SK-N-SH treated with all-trans-retinoic acid at 6 μM for 48 hours (cell line): ENCODE measurements around the gene GPR152.

Experiments used
- TCF4 ChIP-seq: fragments of 250-450 bp; sonication (Bioruptor Pico); IDR thresholded peaks from 2 replicates; pipeline ENCODE4 v1.8.0; 2021; ENCODE audit warnings: mild to moderate bottlenecking, moderate library complexity, borderline replicate concordance
- ZC3H10 ChIP-seq: fragments of 250-450 bp; sonication (Bioruptor Pico); IDR thresholded peaks from 2 replicates; pipeline ENCODE4 v1.5.1; 2021; ENCODE audit warnings: mild to moderate bottlenecking, moderate library complexity
- ZFP3 ChIP-seq: fragments of 250-450 bp; sonication (Bioruptor Pico); IDR thresholded peaks from 2 replicates; pipeline ENCODE4 v1.5.0; 2020; ENCODE audit warnings: mild to moderate bottlenecking, moderate library complexity
- ZFP30 ChIP-seq: fragments of 450-650 bp; formaldehyde crosslinking; IDR thresholded peaks from 2 replicates; pipeline ENCODE4 v1.5.0; 2022; ENCODE audit warnings: mild to moderate bottlenecking, moderate library complexity
- ZNF565 ChIP-seq: fragments of 450-650 bp; formaldehyde crosslinking; conservative IDR thresholded peaks from 2 replicates; pipeline ENCODE4 v1.5.0; 2020; ENCODE audit warnings: low read depth, mild to moderate bottlenecking, moderate library complexity
- ZNF8 ChIP-seq: fragments of 450-650 bp; formaldehyde crosslinking; IDR thresholded peaks from 2 replicates; pipeline ENCODE4 v1.5.0; 2020; ENCODE audit warnings: mild to moderate bottlenecking, moderate library complexity

DNA sequence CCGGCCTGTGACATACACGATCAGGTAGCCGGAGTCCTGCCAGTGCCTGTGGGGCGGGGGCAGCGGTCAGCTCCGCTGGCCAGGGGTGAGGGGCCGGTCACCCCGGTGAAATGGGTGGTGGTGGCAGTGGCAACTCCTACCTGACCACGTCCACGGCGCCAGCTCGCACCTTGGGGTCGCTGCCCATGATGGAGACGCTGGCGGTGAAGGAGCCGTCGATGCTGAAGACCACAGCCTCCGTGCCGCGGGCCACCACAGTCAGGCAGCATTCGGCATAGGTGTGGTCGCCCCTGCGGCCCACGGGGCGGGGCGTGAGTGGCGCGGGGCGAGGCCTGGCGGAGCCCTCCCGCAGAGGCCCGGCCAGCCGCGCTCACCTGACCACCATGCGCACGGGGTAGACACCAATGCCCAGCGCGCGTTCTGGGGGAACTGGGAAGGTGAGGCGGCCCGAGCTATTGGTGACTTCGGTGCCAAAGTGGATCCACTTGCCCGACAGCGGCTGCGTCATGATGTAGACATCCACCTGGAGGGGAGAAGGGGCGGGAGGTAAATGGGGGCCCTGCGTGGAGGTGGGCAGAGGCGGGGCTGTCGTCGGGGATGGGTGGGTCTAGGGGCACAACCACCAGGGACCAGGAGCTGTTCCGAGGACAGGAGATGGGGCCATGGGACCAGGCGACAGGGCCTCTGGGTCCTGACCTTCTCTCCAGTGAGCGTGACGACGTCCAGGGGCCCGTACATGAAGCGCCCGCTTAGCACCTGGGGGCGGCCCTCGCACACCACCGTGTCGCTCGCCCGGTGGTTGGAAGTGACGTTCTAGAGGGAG is 41.2 kb upstream of the GPR152 start:
- TF ChIP-seq ZC3H10 = no peak
- no peak for TF ChIP-seq ZFP3
- no peak for TF ChIP-seq ZNF8 (CRISPR knock-in tag)
- no peak for TF ChIP-seq TCF4
- no peak for TF ChIP-seq ZFP30 (CRISPR knock-in tag)
- TF ChIP-seq ZNF565 (CRISPR knock-in tag) = no peak
